GM12878 (cell line): Measurements from ENCODE around the gene CACUL1. TPM values are rescaled to one million over a fixed set of nuclear protein-coding genes. Genes with fewer than 3 reads are reported as not detected.

ENCODE experiments used
- ATAC-seq: fragments of 200-7000 bp; cut with Tn5 transposase; 3 replicates; pipeline ENCODE4 v1.9.1; 2020; ENCODE audit warnings: mild to moderate bottlenecking, moderate library complexity
- BruUV-seq: library from RNA; stranded (reverse); fragments of 400-500 nt; replicated peaks from 2 replicates; lab custom pipeline; 2021; lab: Mats Ljungman, UMichigan
- CTCF ChIA-PET: fragments of 300-600 bp; sonication (Branson Sonifier 250); formaldehyde crosslinking; extraction: SDS; loops from one replicate; lab custom pipeline; 2021; ENCODE audit warnings: inconsistent platforms; lab: Yijun Ruan, JAX
- POLR2A ChIA-PET: fragments of 350-600 bp; formaldehyde crosslinking; extraction: SDS; loops from one replicate; lab custom pipeline; 2021; ENCODE audit warnings: inconsistent platforms; lab: Charles Lee
- RAD21 ChIA-PET: fragments of 300-600 bp; sonication (Branson Sonifier 250); formaldehyde crosslinking; loops from one replicate; lab custom pipeline; 2023; ENCODE audit warnings: antibody characterized with exemption; ENCODE audit not compliant: unreplicated experiment; lab: Charles Lee
- SMC1A ChIA-PET: fragments of 300-600 bp; sonication (Branson Sonifier 250); formaldehyde crosslinking; loops from one replicate; lab custom pipeline; 2023; ENCODE audit not compliant: unreplicated experiment, uncharacterized antibody; lab: Charles Lee
- DNase-seq: peaks from one replicate; pipeline ENCODE4 v3.0.0-alpha.2; 2011; ENCODE audit warnings: low read depth, low spot score
- FAIRE-seq: peaks from 3 replicates; lab custom pipeline; 2011; peaks lifted over from hg19 to GRCh38; lab: Jason Lieb, UNC
- H2AFZ ChIP-seq: 2 replicates; pipeline ENCODE4 v1.6.0; 2011; ENCODE audit warnings: low read depth, low read length, control low read depth; ENCODE audit not compliant: control insufficient read depth
- H3K27ac ChIP-seq: 2 replicates; pipeline ENCODE4 v1.5.1; 2011; ENCODE audit warnings: control low read depth; ENCODE audit not compliant: control insufficient read depth, insufficient read depth
- H3K27me3 ChIP-seq, 2 experiments: replicated peaks in 1 of 2; 2 replicates each; pipeline versions ENCODE4 v1.6.0 to v1.6.1; 2011; ENCODE audit warnings: low read length in 1 of 2; ENCODE audit not compliant: control insufficient read depth in 2 of 2, insufficient read depth in 2 of 2
- H3K36me3 ChIP-seq, 2 experiments: 2 replicates each; pipeline ENCODE4 v1.5.1; 2011; ENCODE audit warnings: low read length in 1 of 2; ENCODE audit not compliant: control insufficient read depth in 2 of 2, insufficient read depth in 2 of 2
- H3K4me1 ChIP-seq: 2 replicates; pipeline ENCODE4 v1.6.1; 2011; ENCODE audit warnings: mild to moderate bottlenecking, low read length, moderate library complexity, mixed read lengths; ENCODE audit not compliant: control insufficient read depth, insufficient read depth
- H3K4me2 ChIP-seq: 2 replicates; pipeline ENCODE4 v1.6.0; 2011; ENCODE audit warnings: control low read depth; ENCODE audit not compliant: control insufficient read depth, insufficient read depth
- H3K4me3 ChIP-seq: fragments of 200-600 bp; sonication (generic); 2 replicates; pipeline ENCODE4 v1.5.1; 2016
- H3K79me2 ChIP-seq: 2 replicates; pipeline ENCODE4 v1.6.0; 2011; ENCODE audit warnings: low read length; ENCODE audit not compliant: control insufficient read depth, insufficient read depth
- H3K9ac ChIP-seq: 2 replicates; pipeline ENCODE4 v1.8.0; 2011; ENCODE audit warnings: low read length, control low read depth, mixed read lengths; ENCODE audit not compliant: control insufficient read depth, insufficient read depth
- H3K9me3 ChIP-seq: replicated peaks from 3 replicates; pipeline ENCODE4 v1.5.1; 2011; ENCODE audit warnings: mild to moderate bottlenecking, low read length; ENCODE audit not compliant: control insufficient read depth, insufficient read depth
- H4K20me1 ChIP-seq: 2 replicates; pipeline ENCODE4 v1.6.0; 2011; ENCODE audit not compliant: control insufficient read depth, insufficient read depth
- ATF2 ChIP-seq: IDR thresholded peaks from 2 replicates; pipeline ENCODE4 v1.6.1; 2012; ENCODE audit warnings: low read length, inconsistent platforms
- BCL11A ChIP-seq: IDR thresholded peaks from 2 replicates; pipeline ENCODE4 v1.6.1; 2011; ENCODE audit warnings: low read depth, low read length
- EZH2 ChIP-seq: IDR thresholded peaks from 2 replicates; pipeline ENCODE4 v1.6.1; 2012; ENCODE audit warnings: low read depth, mild to moderate bottlenecking, control low read depth, inconsistent platforms, low read length, borderline replicate concordance; ENCODE audit not compliant: control insufficient read depth
- FOS ChIP-seq: IDR thresholded peaks from 3 replicates; pipeline ENCODE4 v1.6.1; 2011; ENCODE audit warnings: borderline replicate concordance; ENCODE audit not compliant: insufficient read length; ENCODE audit errors: extremely low read depth
- HDAC6 ChIP-seq: fragments of 200-600 bp; sonication (generic); IDR thresholded peaks from one replicate; pipeline ENCODE4 v1.8.0; 2017; ENCODE audit warnings: antibody characterized with exemption; ENCODE audit not compliant: unreplicated experiment
- MEF2A ChIP-seq: IDR thresholded peaks from 2 replicates; pipeline ENCODE4 v1.6.1; 2011; ENCODE audit warnings: low read depth, mild to moderate bottlenecking, low read length, moderate library complexity; ENCODE audit not compliant: insufficient read depth
- MEF2B ChIP-seq: fragments of 450-650 bp; IDR thresholded peaks from 2 replicates; pipeline ENCODE4 v1.6.1; 2018; ENCODE audit warnings: mild to moderate bottlenecking, moderate library complexity; ENCODE audit not compliant: partially characterized antibody, poor library complexity, severe bottlenecking
- MTA2 ChIP-seq: fragments of 450-650 bp; IDR thresholded peaks from 2 replicates; pipeline ENCODE4 v1.6.1; 2016; ENCODE audit warnings: low read depth, mild to moderate bottlenecking, moderate library complexity
- NBN ChIP-seq: fragments of 450-650 bp; IDR thresholded peaks from 2 replicates; pipeline ENCODE4 v1.6.1; 2016
- PAX5 ChIP-seq: IDR thresholded peaks from 2 replicates; pipeline ENCODE4 v1.6.1; 2011; ENCODE audit warnings: low read depth, low read length, borderline replicate concordance
- RB1 ChIP-seq: fragments of 450-650 bp; formaldehyde crosslinking; IDR thresholded peaks from 2 replicates; pipeline ENCODE4 v1.6.1; 2017; ENCODE audit warnings: mild to moderate bottlenecking, borderline replicate concordance
- SIN3A ChIP-seq: IDR thresholded peaks from 2 replicates; pipeline ENCODE4 v1.6.1; 2012; ENCODE audit warnings: low read depth, low read length, improper control_type of control experiment
- SKIL ChIP-seq: fragments of 450-650 bp; IDR thresholded peaks from 2 replicates; pipeline ENCODE4 v1.6.1; 2017; ENCODE audit warnings: mild to moderate bottlenecking, low read depth, inconsistent platforms; ENCODE audit not compliant: poor library complexity, severe bottlenecking
- SPI1 ChIP-seq: IDR thresholded peaks from 2 replicates; pipeline ENCODE4 v1.6.1; 2011; ENCODE audit warnings: low read depth, mild to moderate bottlenecking, low read length, moderate library complexity, borderline replicate concordance; ENCODE audit not compliant: insufficient read depth
- SREBF2 ChIP-seq: IDR thresholded peaks from 2 replicates; pipeline ENCODE4 v1.6.1; 2012; ENCODE audit warnings: mild to moderate bottlenecking, low read length
- SUZ12 ChIP-seq: fragments of 200-600 bp; sonication (generic); IDR thresholded peaks from one replicate; pipeline ENCODE4 v1.6.1; 2018; ENCODE audit warnings: antibody characterized with exemption, mild to moderate bottlenecking; ENCODE audit not compliant: unreplicated experiment
- TAF1 ChIP-seq: IDR thresholded peaks from 2 replicates; pipeline ENCODE4 v1.6.1; 2011; ENCODE audit warnings: mild to moderate bottlenecking, low read depth, low read length, borderline replicate concordance
- TCF7 ChIP-seq: IDR thresholded peaks from 2 replicates; pipeline ENCODE4 v1.6.1; 2014; ENCODE audit warnings: antibody characterized with exemption, borderline replicate concordance
- WGBS: methylation state at CpG from one replicate; pipeline ENCODE4 v1.1.6; 2016; ENCODE audit warnings: low lambda C conversion rate; ENCODE audit not compliant: insufficient replicate concordance, insufficient coverage; ENCODE audit errors: missing lambda C conversion rate; 5-methylcytosine and 5-hydroxymethylcytosine counted together
- in situ Hi-C: fragments of 300-500 bp; cut with MboI; formaldehyde crosslinking; loops from 9 replicates; pipeline ENCODE4 v1.14.3; 2018; ENCODE audit warnings: mixed read lengths
- intact Hi-C: fragments of 100-400 bp; cut with micrococcal nuclease; formaldehyde crosslinking; loops from one replicate; pipeline ENCODE4 v1.14.2; 2022; ENCODE audit not compliant: unreplicated experiment
- polyA plus RNA-seq, 11 experiments: library from polyadenylated mRNA; depleted of rRNA in 4 of 11; unstranded in 6 of 11; stranded (reverse) in 5 of 11; fragments of >200 nt; fragmentation: Nextera tagmentation in 4 of 11; fragmentation: Illumina TruSeq in 1 of 11; extraction: Ambion mirVana in 4 of 11; extraction: Trizol in 1 of 11; gene quantifications; 1 replicate in 1 of 11; 2 replicates in 10 of 11; pipeline versions ENCODE4 v1.2.1 to v1.2.3, GENCODE V29; 2011 to 2016; ENCODE audit warnings: inconsistent platforms in 2 of 11, missing spikeins in 2 of 11, low read depth in 1 of 11
- total RNA-seq, 4 experiments: library from RNA; depleted of rRNA in 3 of 4; stranded (reverse); fragments of >200 nt in 3 of 4; fragmentation: Illumina TruSeq in 1 of 4; extraction: Trizol in 1 of 4; gene quantifications; 2 replicates each; pipeline versions ENCODE4 v1.2.1 to v1.2.3, GENCODE V29; 2013 to 2021

Gene CACUL1
- total and polyA plus RNA-seq, 10 of the 15 experiments (the other 5 are each of a cell fraction or from before 2014, with no cell fraction given): 7.4 to 23.2 (median 13.0) TPM

DNA sequence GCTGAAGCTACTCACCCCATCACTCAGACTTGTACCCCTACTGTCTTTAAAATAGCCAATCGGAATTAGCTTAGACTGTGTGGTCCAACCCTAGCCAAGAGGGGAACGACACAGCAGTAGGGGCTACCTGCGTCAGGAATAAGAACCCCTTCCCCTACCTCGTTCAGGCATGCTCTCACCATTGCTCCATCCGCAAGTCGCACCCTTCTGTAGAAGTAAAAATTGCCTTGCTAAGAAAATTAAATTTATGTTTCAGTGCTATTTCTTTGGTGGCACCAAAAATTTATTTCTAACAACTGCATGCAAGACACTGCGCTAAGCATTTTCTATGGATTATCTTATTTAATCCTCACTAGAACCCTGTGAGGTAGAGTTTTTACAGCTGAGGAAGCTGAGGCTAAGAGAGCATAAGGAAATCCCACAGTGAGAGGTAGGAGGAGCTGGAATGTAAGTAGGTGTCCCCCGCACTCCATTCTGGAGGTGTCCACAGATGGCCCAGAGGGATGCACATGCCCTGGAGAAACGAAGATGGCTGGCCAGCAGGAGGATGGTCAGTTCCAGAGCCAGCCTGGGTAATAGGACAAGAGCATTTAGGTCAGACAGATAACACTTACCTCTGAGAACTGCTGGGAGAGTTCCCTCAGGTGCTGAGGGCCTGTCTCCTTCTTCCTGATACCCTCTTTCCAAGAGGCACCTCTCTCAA is 15.3 kb upstream of the CACUL1 start (continued):
- TF ChIP-seq PAX5 (no peak), FOS (no peak), SKIL (no peak)

- Histone ChIP-seq H3K9ac (no peak overlapping the region), H3K4me1 (no peaks in the 10 kb centered on the region), H3K27ac (no peak overlapping the region), H3K36me3 (no peaks in the 10 kb centered on the region), H3K4me2 (no peak overlapping the region), H3K79me2 (no peaks in the 10 kb centered on the region), H4K20me1 (no peaks in the 10 kb centered on the region), H3K4me3 (no peak overlapping the region), H3K27me3 (no peaks in the 10 kb centered on the region), H2AFZ (no peak overlapping the region), H3K9me3 (no peaks in the 10 kb centered on the region)
- RAD21 ChIA-PET: interaction anchor here (1.0 kb wide), 1 partner anchor 30 kb away, joined by 5 read pairs; no protein-coding TSS in a partner anchor
- in situ Hi-C loops: no loop called here
- WGBS: 28% methylated on average over 6 of the region's 6 CpGs
- CTCF ChIA-PET: interaction anchor here (1.4 kb wide), 1 partner anchor 82 kb away, joined by 3 read pairs; no protein-coding TSS in a partner anchor
- FAIRE-seq: no peak
- ATAC-seq: no peak
- no peak for DNase-seq
- SMC1A ChIA-PET: interaction anchor here (0.9 kb wide), 1 partner anchor 14 kb away, joined by 4 read pairs; the partner anchor contains the start of gene CACUL1
- intact Hi-C loops: no loop called here
- BruUV-seq: no TSS peak
- POLR2A ChIA-PET: no interaction called here
- no peak for TF ChIP-seq EZH2
- TF ChIP-seq RB1: no peak
- no peak for TF ChIP-seq TCF7
- TF ChIP-seq SIN3A: no peak
- no peak for TF ChIP-seq SUZ12
- TF ChIP-seq MEF2B: no peak
- TF ChIP-seq BCL11A: no peak
- no peak for TF ChIP-seq MEF2A
- TF ChIP-seq ATF2: no peak
- TF ChIP-seq SREBF2: no peak
- TF ChIP-seq TAF1: no peak
- no peak for TF ChIP-seq SPI1
- no peak for TF ChIP-seq NBN
- TF ChIP-seq HDAC6: no peak
- no peak for TF ChIP-seq MTA2
Observed at GRCh38 chr10:118768041-118768919, 13.5 kb upstream of the CACUL1 start.
